HEK293 (cell line): ENCODE measurements around the gene OLFM3.

Experiments used
- CTCF ChIA-PET: fragments of 350-600 bp; formaldehyde crosslinking; extraction: SDS; loops from one replicate; lab custom pipeline; 2021; ENCODE audit warnings: antibody characterized with exemption; lab: Yijun Ruan, JAX
- POLR2A ChIA-PET: fragments of 300-600 bp; formaldehyde crosslinking; extraction: SDS; loops from one replicate; lab custom pipeline; 2020; ENCODE audit warnings: antibody characterized with exemption, inconsistent platforms; lab: Yijun Ruan, JAX
- H3K27ac ChIP-seq: fragments of 200-500 bp; sonication (Bioruptor generic); 2 replicates; pipeline ENCODE4 v1.5.1; 2014; ENCODE audit warnings: low read depth, low read length, control low read depth, inconsistent platforms; ENCODE audit errors: extremely low read depth
- H3K36me3 ChIP-seq, 2 experiments: fragments of 200-500 bp in 1 of 2; sonication (Bioruptor generic) in 1 of 2; 1 replicate in 1 of 2; 2 replicates in 1 of 2; pipeline ENCODE4 v1.5.1; 2014 to 2017; ENCODE audit warnings: inconsistent platforms in 2 of 2, low read length in 2 of 2; ENCODE audit not compliant: control insufficient read depth in 2 of 2, insufficient read depth in 1 of 2
- H3K4me1 ChIP-seq: fragments of 200-500 bp; sonication (Bioruptor generic); 2 replicates; pipeline ENCODE4 v1.5.1; 2014; ENCODE audit warnings: mild to moderate bottlenecking, low read length, inconsistent platforms; ENCODE audit not compliant: control insufficient read depth, insufficient read depth
- H3K4me3 ChIP-seq: 2 replicates; pipeline ENCODE4 v1.5.1; 2011; ENCODE audit warnings: low read depth, mild to moderate bottlenecking, control low read depth, low read length, moderate library complexity
- H3K9me3 ChIP-seq: fragments of 200-500 bp; sonication (Bioruptor generic); 2 replicates; pipeline ENCODE4 v1.5.1; 2014; ENCODE audit warnings: low read depth, low read length, inconsistent platforms; ENCODE audit not compliant: control insufficient read depth, insufficient read depth
- BCL11A ChIP-seq: fragments of 450-650 bp; formaldehyde crosslinking; IDR thresholded peaks from 2 replicates; pipeline ENCODE4 v1.5.1; 2016; ENCODE audit warnings: low read depth, missing biosample characterization, missing genetic modification characterization
- CTCF ChIP-seq: fragments of 450-650 bp; formaldehyde crosslinking; IDR thresholded peaks from 2 replicates; pipeline ENCODE4 v1.5.1; 2016; ENCODE audit warnings: missing biosample characterization, missing genetic modification characterization
- GLI2 ChIP-seq: fragments of 450-650 bp; formaldehyde crosslinking; IDR thresholded peaks from 2 replicates; pipeline ENCODE4; 2017; ENCODE audit warnings: missing biosample characterization, missing genetic modification characterization, low read depth, borderline replicate concordance
- HOXD13 ChIP-seq: sonication (generic); formaldehyde crosslinking; IDR thresholded peaks from 2 replicates; pipeline ENCODE4 v1.8.0; 2022; ENCODE audit warnings: missing genetic modification reagents, borderline replicate concordance
- KLF8 ChIP-seq: fragments of 450-650 bp; formaldehyde crosslinking; IDR thresholded peaks from 2 replicates; pipeline ENCODE4 v1.5.1; 2016; ENCODE audit warnings: missing biosample characterization, missing genetic modification characterization
- PRDM1 ChIP-seq: fragments of 450-650 bp; formaldehyde crosslinking; IDR thresholded peaks from 2 replicates; pipeline ENCODE4; 2016; ENCODE audit warnings: missing biosample characterization, missing genetic modification characterization
- SP7 ChIP-seq: fragments of 450-650 bp; formaldehyde crosslinking; IDR thresholded peaks from 2 replicates; pipeline ENCODE4 v1.5.1; 2016; ENCODE audit warnings: missing biosample characterization, missing genetic modification characterization
- YY1 ChIP-seq: fragments of 450-650 bp; formaldehyde crosslinking; IDR thresholded peaks from 2 replicates; pipeline ENCODE4 v1.5.1; 2018; ENCODE audit warnings: missing biosample characterization, missing genetic modification characterization
- ZBTB44 ChIP-seq: fragments of 450-650 bp; IDR thresholded peaks from 2 replicates; pipeline ENCODE4 v1.5.1; 2018; ENCODE audit warnings: missing biosample characterization, mild to moderate bottlenecking, missing genetic modification characterization
- ZNF132 ChIP-seq: fragments of 450-650 bp; formaldehyde crosslinking; IDR thresholded peaks from 2 replicates; pipeline ENCODE4 v1.5.1; 2017; ENCODE audit warnings: missing biosample characterization, missing genetic modification characterization, borderline replicate concordance
- ZNF274 ChIP-seq, 2 experiments: fragments of 200-500 bp in 1 of 2; fragments of 450-650 bp in 1 of 2; sonication (Bioruptor generic) in 1 of 2; formaldehyde crosslinking in 1 of 2; IDR thresholded peaks; 2 replicates each; pipeline versions ENCODE4 v1.5.1 to v1.6.1; 2014 to 2016; ENCODE audit warnings: borderline replicate concordance in 1 of 2, inconsistent platforms in 1 of 2, low read length in 1 of 2, missing biosample characterization in 1 of 2, missing genetic modification characterization in 1 of 2
- ZNF292 ChIP-seq: fragments of 450-650 bp; formaldehyde crosslinking; IDR thresholded peaks from 2 replicates; pipeline ENCODE4 v1.5.1; 2016; ENCODE audit warnings: low read depth, missing biosample characterization, missing genetic modification characterization, borderline replicate concordance
- ZNF302 ChIP-seq: fragments of 450-650 bp; formaldehyde crosslinking; IDR thresholded peaks from 2 replicates; pipeline ENCODE4 v1.5.1; 2016; ENCODE audit warnings: missing biosample characterization, missing genetic modification characterization, low read depth
- ZNF341 ChIP-seq: fragments of 450-650 bp; formaldehyde crosslinking; IDR thresholded peaks from 2 replicates; pipeline ENCODE4; 2016; ENCODE audit warnings: low read depth, missing biosample characterization, missing genetic modification characterization
- ZNF488 ChIP-seq: fragments of 450-650 bp; formaldehyde crosslinking; IDR thresholded peaks from 2 replicates; pipeline ENCODE4 v1.5.1; 2016; ENCODE audit warnings: missing biosample characterization, missing genetic modification characterization
- ZNF514 ChIP-seq: fragments of 450-650 bp; formaldehyde crosslinking; IDR thresholded peaks from 2 replicates; pipeline ENCODE4 v1.5.1; 2016; ENCODE audit warnings: missing biosample characterization, missing genetic modification characterization
- ZNF521 ChIP-seq: fragments of 450-650 bp; formaldehyde crosslinking; IDR thresholded peaks from 2 replicates; pipeline ENCODE4 v1.5.1; 2017; ENCODE audit warnings: missing biosample characterization, mild to moderate bottlenecking, missing genetic modification characterization
- ZNF624 ChIP-seq: fragments of 450-650 bp; formaldehyde crosslinking; IDR thresholded peaks from 2 replicates; pipeline ENCODE4 v1.5.1; 2017; ENCODE audit warnings: missing biosample characterization, missing genetic modification characterization
- ZNF639 ChIP-seq: fragments of 450-650 bp; formaldehyde crosslinking; IDR thresholded peaks from 2 replicates; pipeline ENCODE4 v1.5.1; 2016; ENCODE audit warnings: missing biosample characterization, missing genetic modification characterization
- ZNF654 ChIP-seq: fragments of 450-650 bp; formaldehyde crosslinking; IDR thresholded peaks from 2 replicates; pipeline ENCODE4 v1.5.1; 2016; ENCODE audit warnings: low read depth, missing biosample characterization, missing genetic modification characterization
- ZNF707 ChIP-seq: fragments of 450-650 bp; formaldehyde crosslinking; IDR thresholded peaks from 2 replicates; pipeline ENCODE4 v1.5.1; 2016; ENCODE audit warnings: missing biosample characterization, missing genetic modification characterization
- ZNF776 ChIP-seq: fragments of 450-650 bp; formaldehyde crosslinking; IDR thresholded peaks from 2 replicates; pipeline ENCODE4 v1.5.0; 2017; ENCODE audit warnings: missing biosample characterization, missing genetic modification characterization, borderline replicate concordance
- ZNF791 ChIP-seq: fragments of 450-650 bp; formaldehyde crosslinking; IDR thresholded peaks from 2 replicates; pipeline ENCODE4 v1.5.1; 2016; ENCODE audit warnings: missing biosample characterization, missing genetic modification characterization
- ZNF792 ChIP-seq: fragments of 450-650 bp; formaldehyde crosslinking; IDR thresholded peaks from 2 replicates; pipeline ENCODE4 v1.5.1; 2016; ENCODE audit warnings: missing biosample characterization, missing genetic modification characterization

OLFM3 gene

GRCh38 chr1:102032534-102032933 lies 35.8 kb upstream of the OLFM3 start:
- TF ChIP-seq BCL11A (tag by site-specific recombination) = no peak
- no peak for TF ChIP-seq ZNF654 (tag by site-specific recombination)
- TF ChIP-seq ZNF341 (tag by site-specific recombination) = no peak
- TF ChIP-seq ZNF488 (tag by site-specific recombination) = no peak
- TF ChIP-seq ZNF707 (tag by site-specific recombination) = no peak
- no peak for TF ChIP-seq YY1 (tag by site-specific recombination)
- TF ChIP-seq ZNF521 = no peak
- TF ChIP-seq ZNF624 (tag by site-specific recombination) = no peak
- no peak for TF ChIP-seq CTCF (tag by site-specific recombination)
- TF ChIP-seq HOXD13 (CRISPR knock-in tag) = no peak
- TF ChIP-seq ZNF132 = no peak
- no peak overlapping the region for H3K27ac ChIP-seq
- H3K36me3 ChIP-seq = no peaks in the 10 kb centered on the region
- ChIA-PET CTCF (no interaction called here), POLR2A (no interaction called here)
- H3K4me3 ChIP-seq = no peak overlapping the region
- no peaks in the 10 kb centered on the region for H3K4me1 ChIP-seq
- no peaks in the 10 kb centered on the region for H3K9me3 ChIP-seq

GRCh38 chr1:102019530-102019929 lies 22.8 kb upstream of the OLFM3 start:
- TF ChIP-seq ZBTB44 = no peak
- no peak for TF ChIP-seq PRDM1 (tag by site-specific recombination)
- no peak for TF ChIP-seq ZNF791 (tag by site-specific recombination)
- no peak for TF ChIP-seq GLI2 (tag by site-specific recombination)
- no peak for TF ChIP-seq SP7 (tag by site-specific recombination)
- no peak for TF ChIP-seq ZNF302
- no peak for TF ChIP-seq ZNF639 (tag by site-specific recombination)
- no peak for TF ChIP-seq ZNF274 (IDR thresholded peaks at IDR 0.05; ENCODE audit: low read length)
- TF ChIP-seq ZNF274 (tag by site-specific recombination; IDR thresholded peaks at IDR 0.05; ENCODE audit: borderline replicate concordance) = no peak
- TF ChIP-seq ZNF776 (tag by site-specific recombination) = no peak
- TF ChIP-seq ZNF792 (tag by site-specific recombination) = no peak
- no peak for TF ChIP-seq KLF8
- TF ChIP-seq ZNF514 (tag by site-specific recombination) = no peak
- no peak for TF ChIP-seq ZNF292 (tag by site-specific recombination)
- Histone ChIP-seq H3K4me3 (no peak overlapping the region), H3K27ac (no peak overlapping the region), H3K9me3 (no peaks in the 10 kb centered on the region), H3K4me1 (no peaks in the 10 kb centered on the region), H3K36me3 (no peaks in the 10 kb centered on the region)
- ChIA-PET POLR2A (no interaction called here), CTCF (no interaction called here)
